HTR-8/SVneo (cell line): ENCODE data around the gene ANAPC4.

Experiments
- DNase-seq: peaks from one replicate; pipeline ENCODE4 v3.0.0; 2011; ENCODE audit warnings: low spot score, mixed read lengths; ENCODE audit not compliant: insufficient read length
- FAIRE-seq: peaks from 2 replicates; lab custom pipeline; 2011; peaks lifted over from hg19 to GRCh38; lab: Jason Lieb, UNC

ANAPC4 gene

GRCh38 chr4:25377572-25378436 lies 741 bp downstream of the ANAPC4 start:
- DNase-seq: no peak
- no peak for FAIRE-seq

DNA sequence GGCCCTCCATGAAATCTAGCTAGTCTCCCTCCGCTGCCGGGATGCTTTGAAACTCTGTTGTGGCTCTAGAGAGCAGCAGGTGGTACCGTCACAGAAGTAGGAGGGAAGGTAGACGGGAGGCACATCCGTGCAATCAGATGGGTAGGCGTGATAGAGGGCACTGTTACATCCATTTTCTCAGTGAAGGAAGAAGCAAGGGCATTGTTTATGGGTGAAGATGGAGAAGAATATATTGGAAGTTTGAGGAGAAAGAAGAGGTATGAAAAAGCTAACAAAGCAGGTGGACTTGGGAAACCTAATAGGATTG lies 1.3 kb downstream of the ANAPC4 start:
- FAIRE-seq (no peak), DNase-seq (no peak)

DNA sequence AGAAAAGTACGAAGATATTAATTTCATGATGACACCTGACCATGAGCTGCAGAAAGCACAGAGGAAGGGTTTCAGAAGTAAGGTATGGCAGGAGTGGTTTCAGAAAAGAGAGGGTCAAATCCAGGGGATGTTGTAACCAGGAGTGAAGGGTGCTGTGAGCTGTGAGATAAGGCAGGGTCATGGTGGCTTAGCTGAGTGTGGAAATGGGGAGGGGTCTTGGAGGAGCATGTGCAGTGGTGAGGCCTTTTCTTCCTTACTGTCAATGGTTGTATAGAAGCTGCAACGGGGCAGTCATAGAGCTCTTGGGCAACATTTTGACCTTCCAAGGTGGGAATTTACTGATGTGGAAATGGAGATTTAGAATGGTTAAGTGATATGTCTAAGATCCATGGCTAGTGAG lies 2.5 kb downstream of the ANAPC4 start:
- no peak for DNase-seq
- no peak for FAIRE-seq

- FAIRE-seq (no peak), DNase-seq (no peak)
Measured at GRCh38 chr4:25383647-25384046, 6.6 kb downstream of the ANAPC4 start.

DNA sequence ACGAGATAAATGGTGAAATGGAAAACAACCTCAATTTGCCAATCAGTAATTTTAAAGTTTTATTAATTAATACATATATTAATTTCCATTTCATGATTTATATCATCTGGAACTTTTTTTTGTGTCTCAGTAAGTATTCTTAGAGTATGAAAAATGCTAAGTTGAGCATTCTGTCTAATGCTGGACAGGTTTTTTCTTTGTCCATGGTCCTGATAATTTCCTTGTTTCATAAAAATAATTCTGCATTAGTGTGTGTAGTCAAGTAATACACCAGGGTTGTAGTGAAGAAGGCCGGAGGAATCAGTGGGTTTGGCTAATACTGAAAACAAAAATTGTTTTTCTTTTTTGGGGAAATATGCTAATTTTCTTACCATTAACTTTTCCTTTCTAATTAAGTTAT lies 9.9 kb downstream of the ANAPC4 start:
- FAIRE-seq: no peak
- DNase-seq: no peak

GRCh38 chr4:25397305-25397704 lies 20.2 kb downstream of the ANAPC4 start:
- FAIRE-seq: no peak
- DNase-seq: no peak

DNA sequence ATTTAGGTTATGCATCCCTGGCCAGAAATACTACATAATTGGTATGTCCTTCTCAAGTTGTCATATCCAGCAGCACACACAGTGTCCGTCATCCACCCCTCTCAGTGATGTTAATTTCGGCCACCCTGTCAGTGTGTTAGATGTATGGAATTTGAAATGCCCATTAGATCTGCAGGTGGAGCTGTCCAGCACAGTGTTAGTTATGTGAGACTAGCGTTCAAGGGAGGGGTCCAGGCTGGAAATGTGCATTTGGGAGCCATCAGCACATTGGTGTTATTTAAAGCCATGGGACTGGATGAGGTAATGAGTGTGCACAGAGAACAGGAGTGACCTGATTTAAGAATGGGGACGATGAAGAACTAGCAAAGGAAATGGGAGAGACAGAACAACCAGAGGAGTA lies 22.4 kb downstream of the ANAPC4 start:
- FAIRE-seq: no peak

GRCh38 chr4:25401066-25401465 lies 24.0 kb downstream of the ANAPC4 start:
- no peak for DNase-seq
- no peak for FAIRE-seq

More for the DNA sequence above, 22.4 kb downstream of the ANAPC4 start:
- DNase-seq: no peak

GRCh38 chr4:25402521-25402920 lies 25.5 kb downstream of the ANAPC4 start:
- FAIRE-seq (no peak), DNase-seq (no peak)

GRCh38 chr4:25403699-25404098 lies 26.6 kb downstream of the ANAPC4 start:
- FAIRE-seq (no peak), DNase-seq (no peak)

- FAIRE-seq (no peak), DNase-seq (no peak)
Measured at GRCh38 chr4:25405453-25405852, 28.4 kb downstream of the ANAPC4 start.

- FAIRE-seq (no peak), DNase-seq (no peak)
Measured at GRCh38 chr4:25406081-25406692, 29.1 kb downstream of the ANAPC4 start.

DNA sequence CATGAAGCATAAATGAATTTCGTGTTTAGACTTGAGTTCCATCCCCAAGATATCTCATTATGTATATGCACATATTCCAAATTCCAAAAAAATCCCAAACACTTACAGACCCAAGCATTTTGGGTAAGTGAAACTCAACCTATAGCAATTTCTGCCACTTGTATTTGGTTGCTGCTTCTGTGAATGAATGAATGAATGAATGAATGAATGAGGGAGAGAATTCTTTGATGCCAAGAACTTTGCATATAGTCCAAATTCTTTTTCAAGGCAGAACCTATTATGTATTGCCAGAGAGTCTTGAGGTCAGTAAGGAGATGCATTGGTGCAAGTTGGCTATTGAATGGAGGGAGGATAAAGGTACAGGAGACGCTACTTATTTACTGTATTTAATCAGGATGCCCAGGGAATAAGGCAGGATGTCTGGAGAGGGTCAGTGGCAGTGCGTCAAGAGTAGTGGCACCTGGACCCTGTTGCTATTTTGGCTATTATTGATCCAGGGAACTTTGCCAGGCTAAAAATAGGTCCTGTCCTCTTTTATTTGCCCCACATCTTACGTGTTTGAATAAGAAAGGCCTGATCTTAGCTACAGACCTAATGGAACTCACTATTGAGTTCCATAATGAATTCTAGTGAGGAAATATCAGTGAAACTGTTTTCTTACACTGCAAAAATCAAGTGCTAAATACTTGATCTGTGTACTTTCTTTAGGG lies 33.9 kb downstream of the ANAPC4 start:
- FAIRE-seq: no peak

GRCh38 chr4:25413261-25413660 lies 36.2 kb downstream of the ANAPC4 start:
- FAIRE-seq (no peak), DNase-seq (no peak)

More for the DNA sequence above, 33.9 kb downstream of the ANAPC4 start:
- DNase-seq: no peak

DNA sequence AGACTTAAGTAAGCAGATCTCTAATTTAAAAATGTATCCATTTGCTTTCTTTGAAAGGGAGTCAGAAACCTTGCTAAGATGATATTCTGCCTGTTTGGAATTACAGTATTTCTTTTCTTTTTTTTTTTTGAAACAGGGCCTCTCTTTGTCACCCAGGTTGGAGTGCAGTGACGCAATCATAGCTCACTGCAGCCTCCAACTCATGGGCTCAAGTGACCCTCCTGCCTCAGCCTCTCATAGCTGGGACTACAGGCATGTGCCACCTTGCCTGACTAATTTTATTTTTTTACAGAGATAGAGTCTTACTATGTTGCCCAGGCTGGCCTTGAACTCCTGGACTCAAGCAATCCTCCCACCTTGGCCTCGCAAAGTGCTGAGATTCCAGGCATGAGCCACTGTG lies 40.0 kb downstream of the ANAPC4 start:
- FAIRE-seq: no peak
- no peak for DNase-seq

DNA sequence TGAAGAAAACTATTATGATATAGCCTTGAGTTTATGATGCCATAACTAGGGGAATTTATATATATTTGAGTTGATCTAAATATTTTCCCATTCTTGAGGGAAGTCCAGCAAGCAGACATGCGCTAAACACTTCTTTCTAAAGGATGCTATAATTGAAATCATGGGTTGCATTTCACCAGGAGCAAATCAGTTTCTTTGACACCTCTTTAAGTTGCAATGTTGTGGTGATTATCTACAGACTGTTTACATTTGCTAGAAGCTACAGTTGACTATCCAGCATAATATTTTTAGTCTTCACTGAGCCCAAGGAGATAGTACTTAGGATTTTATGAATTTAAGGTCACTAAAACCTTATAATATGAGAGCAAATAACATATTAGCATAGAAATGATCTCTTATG lies 43.9 kb downstream of the ANAPC4 start:
- DNase-seq (no peak), FAIRE-seq (no peak)

GRCh38 chr4:25421816-25422525 lies 44.9 kb downstream of the ANAPC4 start:
- DNase-seq: no peak
- FAIRE-seq: no peak

GRCh38 chr4:25423548-25423947 lies 46.5 kb downstream of the ANAPC4 start:
- no peak for FAIRE-seq
- no peak for DNase-seq

- DNase-seq (no peak), FAIRE-seq (no peak)
Measured at GRCh38 chr4:25424539-25425228, 47.6 kb downstream of the ANAPC4 start.

- FAIRE-seq (no peak), DNase-seq (no peak)
Measured at GRCh38 chr4:25425361-25425760, 48.3 kb downstream of the ANAPC4 start.
